Adipocyte (in vitro differentiated cells): ENCODE data around the gene PRAMEF20.

Experiments used
- DNase-seq: peaks from one replicate; pipeline ENCODE4 v3.0.0-alpha.2; 2015; ENCODE audit warnings: low read depth
- H3K27me3 ChIP-seq: replicated peaks from 2 replicates; pipeline ENCODE4 v1.7.0; 2013; ENCODE audit warnings: mild to moderate bottlenecking, low read length, moderate library complexity; ENCODE audit not compliant: control insufficient read depth, insufficient read depth
- H3K36me3 ChIP-seq: 2 replicates; pipeline ENCODE4 v1.7.0; 2013; ENCODE audit warnings: low read length, mild to moderate bottlenecking, moderate library complexity; ENCODE audit not compliant: control insufficient read depth, insufficient read depth, severe bottlenecking
- H3K4me1 ChIP-seq: 2 replicates; pipeline ENCODE4 v1.7.0; 2013; ENCODE audit warnings: mild to moderate bottlenecking, low read length, moderate library complexity; ENCODE audit not compliant: control insufficient read depth, insufficient read depth
- H3K4me3 ChIP-seq: 2 replicates; pipeline ENCODE4 v1.7.0; 2013; ENCODE audit warnings: mild to moderate bottlenecking, low read length, moderate library complexity
- H3K9ac ChIP-seq: 2 replicates; pipeline ENCODE4 v1.7.0; 2013; ENCODE audit warnings: mild to moderate bottlenecking, low read length, moderate library complexity
- H3K9me3 ChIP-seq: 2 replicates; pipeline ENCODE4 v1.7.0; 2013; ENCODE audit warnings: mild to moderate bottlenecking, low read length, moderate library complexity; ENCODE audit not compliant: control insufficient read depth

Gene PRAMEF20

DNA sequence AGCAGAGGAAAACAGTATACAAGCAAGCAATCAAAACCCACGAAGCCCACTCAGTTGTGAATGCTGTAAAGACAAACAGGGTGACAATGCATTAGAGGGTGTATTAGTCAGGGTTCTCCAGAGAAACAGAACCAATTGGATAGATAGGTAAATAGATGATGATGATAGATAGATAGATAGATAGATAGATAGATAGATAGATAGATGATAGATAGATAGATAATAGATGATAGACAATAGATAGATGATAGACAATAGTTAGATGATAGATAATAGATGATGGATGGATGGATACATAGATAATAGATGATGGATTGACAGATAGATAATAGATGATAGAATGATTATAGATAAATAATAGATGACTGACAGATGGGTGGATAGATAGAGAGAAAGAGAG is 55.3 kb downstream of the PRAMEF20 start:
- Histone ChIP-seq H3K36me3 (no peaks in the 10 kb centered on the region), H3K4me3 (no peak overlapping the region), H3K27me3 (peaks cover 21% of the 10 kb centered on the region), H3K9me3 (no peaks in the 10 kb centered on the region), H3K9ac (no peak overlapping the region), H3K4me1 (peaks cover 12% of the 10 kb centered on the region)
- no peak for DNase-seq

DNA sequence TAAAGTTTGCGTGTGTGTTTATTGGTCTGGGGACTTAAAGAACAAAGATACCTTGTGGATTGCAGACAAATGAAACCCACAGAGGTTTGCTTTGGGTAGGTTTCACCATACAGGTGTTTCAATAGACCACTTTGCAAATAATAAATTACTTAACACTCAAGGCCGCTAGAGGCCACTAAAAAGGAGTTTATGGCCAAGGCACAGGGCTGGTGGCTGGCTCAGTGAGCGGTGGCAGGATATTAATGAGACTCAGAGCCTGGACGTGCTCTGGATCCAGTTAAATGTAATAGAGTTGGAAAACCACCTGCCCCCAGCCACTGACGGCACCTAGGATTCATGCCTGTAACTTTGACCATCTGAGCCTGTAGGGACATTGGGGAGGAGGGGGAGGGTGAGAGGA is 59.1 kb downstream of the PRAMEF20 start:
- Histone ChIP-seq H3K9me3 (peaks cover 5% of the 10 kb centered on the region), H3K9ac (no peak overlapping the region), H3K27me3 (peaks cover 19% of the 10 kb centered on the region), H3K4me1 (no peaks in the 10 kb centered on the region), H3K36me3 (no peaks in the 10 kb centered on the region), H3K4me3 (no peak overlapping the region)
- DNase-seq = no peak
